Activated CD8-positive, alpha-beta memory T cell treated with anti-CD3 and anti-CD28 coated beads for 36 hours (primary cell): ENCODE results near the gene ZDHHC11B. TPM values are rescaled to one million over a fixed set of nuclear protein-coding genes. Genes with fewer than 3 reads are reported as not detected.

Experiments used
- CTCF ChIA-PET: fragments of 350-600 bp; sonication (Branson Sonifier 250); formaldehyde crosslinking; loops from one replicate; lab custom pipeline; 2021; ENCODE audit warnings: antibody characterized with exemption; lab: Charles Lee
- POLR2A ChIA-PET: fragments of 350-600 bp; sonication (Branson Sonifier 250); formaldehyde crosslinking; loops from one replicate; lab custom pipeline; 2021; ENCODE audit warnings: antibody characterized with exemption; lab: Charles Lee
- total RNA-seq, 2 experiments: library from RNA; stranded (reverse); gene quantifications; one replicate each; pipeline ENCODE4 v1.2.3, GENCODE V29; 2021

ZDHHC11B gene
- total RNA-seq, 2 experiments from 2014 or later, result 0.15 to 0.17 TPM

- ChIA-PET POLR2A (no interaction called here), CTCF (interaction anchor here (1.2 to 2.5 kb wide), 3 partner anchors 16 to 254 kb away, joined by 3 to 8 read pairs (median 7); no protein-coding TSS in a partner anchor)
Observed at GRCh38 chr5:669111-669841, 115.3 kb downstream of the ZDHHC11B start.

- POLR2A ChIA-PET, result no interaction called here
- CTCF ChIA-PET, result interaction anchor here (2.0 to 2.5 kb wide), 2 partner anchors 15 to 234 kb away, joined by 7 to 8 read pairs; no protein-coding TSS in a partner anchor
Observed at GRCh38 chr5:668283-668995, 116.1 kb downstream of the ZDHHC11B start.

GRCh38 chr5:666816-667498 is 117.6 kb downstream of the ZDHHC11B start:
- CTCF ChIA-PET, result no interaction called here
- POLR2A ChIA-PET, result no interaction called here

- CTCF ChIA-PET, result no interaction called here
- POLR2A ChIA-PET, result no interaction called here
Observed at GRCh38 chr5:665956-666711, 118.4 kb downstream of the ZDHHC11B start.

GRCh38 chr5:665541-665955 is 119.0 kb downstream of the ZDHHC11B start:
- ChIA-PET POLR2A (no interaction called here), CTCF (no interaction called here)

- ChIA-PET POLR2A (no interaction called here), CTCF (no interaction called here)
Observed at GRCh38 chr5:664994-665360, 119.6 kb downstream of the ZDHHC11B start.

GRCh38 chr5:664343-664993 is 120.1 kb downstream of the ZDHHC11B start:
- POLR2A ChIA-PET, result no interaction called here

GRCh38 chr5:663436-664342 is 120.8 kb downstream of the ZDHHC11B start:
- CTCF ChIA-PET, result no interaction called here
- POLR2A ChIA-PET, result no interaction called here

More at GRCh38 chr5:664343-664993, 120.1 kb downstream of the ZDHHC11B start:
- CTCF ChIA-PET, result no interaction called here

GRCh38 chr5:662751-663435 is 121.6 kb downstream of the ZDHHC11B start:
- ChIA-PET CTCF (no interaction called here), POLR2A (no interaction called here)

GRCh38 chr5:661891-662750 is 122.4 kb downstream of the ZDHHC11B start:
- ChIA-PET CTCF (interaction anchor here (0.9 kb wide), 1 partner anchor 9 kb away, joined by 3 read pairs; no protein-coding TSS in a partner anchor), POLR2A (no interaction called here)

GRCh38 chr5:660491-661030 is 124.0 kb downstream of the ZDHHC11B start:
- ChIA-PET CTCF (no interaction called here), POLR2A (no interaction called here)

Other genes with a start within 250 kb of the ZDHHC11B start
- 10 to 100 TPM; 21.5 to 23.1 TPM for gene CEP72, start 172.4 kb downstream of the ZDHHC11B start, total RNA-seq
- under 1 TPM; 0.21 to 0.29 TPM for gene TPPP, start 91.4 kb downstream of the ZDHHC11B start, total RNA-seq
- gene ZDHHC11, start 66.3 kb upstream of the ZDHHC11B start, total RNA-seq, result 1 to 10 TPM; 4.7 to 5.9 TPM
- gene BRD9, start 108.1 kb upstream of the ZDHHC11B start, total RNA-seq, result 10 to 100 TPM; 54.1 to 57.9 TPM
- gene TRIP13, start 108.2 kb upstream of the ZDHHC11B start, total RNA-seq, result 10 to 100 TPM; 43.4 to 45.8 TPM
- gene NKD2, start 224.1 kb upstream of the ZDHHC11B start, total RNA-seq, result under 1 TPM; 0.40 to 0.59 TPM